ENCODE results near the gene RNF168.
"Not testable (repeated sequence)": the region's sequence is repeated elsewhere in the genome, so short reads cannot be mapped to it uniquely, and the experiment has no call there.

The RNF168 gene

DNA sequence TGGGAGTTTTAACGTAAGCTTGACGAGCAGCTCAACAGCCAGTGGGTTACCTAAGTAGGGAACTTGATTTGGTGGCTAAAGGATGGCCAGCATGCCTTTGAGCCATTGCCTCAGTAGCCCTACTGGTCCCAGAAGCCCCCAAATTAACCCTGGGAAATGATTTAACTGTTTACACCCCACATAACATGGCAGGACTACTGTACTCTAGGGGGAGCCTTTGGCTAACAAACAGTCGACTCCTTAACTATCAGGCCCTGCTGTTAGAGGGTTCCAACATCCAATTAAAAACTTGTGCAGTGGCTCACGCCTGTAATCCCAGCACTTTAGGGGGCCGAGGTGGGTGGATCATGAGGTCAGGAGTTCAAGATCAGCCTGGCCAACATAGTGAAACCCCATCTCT lies 21.0 kb upstream of the RNF168 start:
- Histone ChIP-seq H2AFZ (ENCODE audit: low read length) (no peak overlapping the region), H3K27me3 (replicated peaks; ENCODE audit: insufficient read depth, low read length) (no peaks in the 10 kb centered on the region), H3K36me3 (replicated peaks; ENCODE audit: insufficient read depth, low read length) (no peaks in the 10 kb centered on the region), H3K9ac (ENCODE audit: low read length) (no peak overlapping the region), H3K9me3 (replicated peaks; ENCODE audit: insufficient read depth, low read length) (no peaks in the 10 kb centered on the region), H3K4me3 (ENCODE audit: low read length) (no peak overlapping the region), H3K4me1 (ENCODE audit: low read length) (peaks cover 7% of the 10 kb centered on the region), H3K79me2 (ENCODE audit: low read length) (no peaks in the 10 kb centered on the region), H3K4me2 (ENCODE audit: low read depth, low read length) (no peak overlapping the region), H3K27ac (ENCODE audit: low read length) (no peak overlapping the region), H3F3A (ENCODE audit: insufficient read depth, low read length) (peaks cover 12% of the 10 kb centered on the region), H3K9me2 (replicated peaks; ENCODE audit: insufficient read depth, low read length) (no peaks in the 10 kb centered on the region), H4K20me1 (ENCODE audit: insufficient read depth, low read length) (no peaks in the 10 kb centered on the region)
- TF ChIP-seq EZH2 (optimal IDR thresholded peaks at IDR 0.05; ENCODE audit: low read depth, low read length) (no peak), EZH2phosphoT487 (IDR thresholded peaks at IDR 0.05; ENCODE audit: low read length) (no peak)
- TF ChIP-seq, protein P1, sequence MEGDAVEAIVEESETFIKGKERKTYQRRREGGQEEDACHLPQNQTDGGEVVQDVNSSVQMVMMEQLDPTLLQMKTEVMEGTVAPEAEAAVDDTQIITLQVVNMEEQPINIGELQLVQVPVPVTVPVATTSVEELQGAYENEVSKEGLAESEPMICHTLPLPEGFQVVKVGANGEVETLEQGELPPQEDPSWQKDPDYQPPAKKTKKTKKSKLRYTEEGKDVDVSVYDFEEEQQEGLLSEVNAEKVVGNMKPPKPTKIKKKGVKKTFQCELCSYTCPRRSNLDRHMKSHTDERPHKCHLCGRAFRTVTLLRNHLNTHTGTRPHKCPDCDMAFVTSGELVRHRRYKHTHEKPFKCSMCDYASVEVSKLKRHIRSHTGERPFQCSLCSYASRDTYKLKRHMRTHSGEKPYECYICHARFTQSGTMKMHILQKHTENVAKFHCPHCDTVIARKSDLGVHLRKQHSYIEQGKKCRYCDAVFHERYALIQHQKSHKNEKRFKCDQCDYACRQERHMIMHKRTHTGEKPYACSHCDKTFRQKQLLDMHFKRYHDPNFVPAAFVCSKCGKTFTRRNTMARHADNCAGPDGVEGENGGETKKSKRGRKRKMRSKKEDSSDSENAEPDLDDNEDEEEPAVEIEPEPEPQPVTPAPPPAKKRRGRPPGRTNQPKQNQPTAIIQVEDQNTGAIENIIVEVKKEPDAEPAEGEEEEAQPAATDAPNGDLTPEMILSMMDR (IDR thresholded peaks at IDR 0.05; ENCODE audit: low read length) = no peak
- no peak for DNase-seq

DNA sequence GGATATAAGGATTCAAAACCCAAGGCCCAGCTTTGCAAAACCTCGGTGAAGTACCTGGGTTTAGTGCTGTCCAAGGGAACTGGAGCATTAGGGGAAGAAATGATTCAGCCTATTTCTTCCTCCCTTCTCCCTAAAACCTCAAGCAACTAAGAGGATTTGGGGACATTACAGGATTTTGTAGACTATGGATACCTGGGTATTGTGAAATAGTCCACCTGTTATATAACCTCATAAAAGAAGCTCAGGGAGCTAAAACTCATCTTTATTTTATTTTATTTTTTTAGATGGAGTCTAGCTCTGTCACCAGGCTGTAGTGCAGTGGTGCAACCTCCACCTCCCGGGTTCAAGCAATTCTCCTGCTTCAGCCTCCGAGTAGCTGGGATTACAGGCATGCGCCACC lies 20.3 kb upstream of the RNF168 start:
- Histone ChIP-seq H4K20me1 (ENCODE audit: insufficient read depth, low read length) (no peaks in the 10 kb centered on the region), H3K4me2 (ENCODE audit: low read depth, low read length) (no peak overlapping the region), H3K79me2 (ENCODE audit: low read length) (no peaks in the 10 kb centered on the region), H3K9ac (ENCODE audit: low read length) (no peak overlapping the region), H3K27ac (ENCODE audit: low read length) (no peak overlapping the region), H3K4me3 (ENCODE audit: low read length) (no peak overlapping the region), H2AFZ (ENCODE audit: low read length) (no peak overlapping the region), H3K27me3 (replicated peaks; ENCODE audit: insufficient read depth, low read length) (no peaks in the 10 kb centered on the region), H3K9me3 (replicated peaks; ENCODE audit: insufficient read depth, low read length) (no peaks in the 10 kb centered on the region), H3F3A (ENCODE audit: insufficient read depth, low read length) (peaks cover 13% of the 10 kb centered on the region), H3K36me3 (replicated peaks; ENCODE audit: insufficient read depth, low read length) (no peaks in the 10 kb centered on the region), H3K9me2 (replicated peaks; ENCODE audit: insufficient read depth, low read length) (no peaks in the 10 kb centered on the region), H3K4me1 (ENCODE audit: low read length) (peaks cover 12% of the 10 kb centered on the region)
- TF ChIP-seq EZH2 (optimal IDR thresholded peaks at IDR 0.05; ENCODE audit: low read depth, low read length) = no peak
- TF ChIP-seq, protein P1 (IDR thresholded peaks at IDR 0.05; ENCODE audit: low read length) = no peak
- no peak for TF ChIP-seq EZH2phosphoT487 (IDR thresholded peaks at IDR 0.05; ENCODE audit: low read length)
- DNase-seq = no peak

DNA sequence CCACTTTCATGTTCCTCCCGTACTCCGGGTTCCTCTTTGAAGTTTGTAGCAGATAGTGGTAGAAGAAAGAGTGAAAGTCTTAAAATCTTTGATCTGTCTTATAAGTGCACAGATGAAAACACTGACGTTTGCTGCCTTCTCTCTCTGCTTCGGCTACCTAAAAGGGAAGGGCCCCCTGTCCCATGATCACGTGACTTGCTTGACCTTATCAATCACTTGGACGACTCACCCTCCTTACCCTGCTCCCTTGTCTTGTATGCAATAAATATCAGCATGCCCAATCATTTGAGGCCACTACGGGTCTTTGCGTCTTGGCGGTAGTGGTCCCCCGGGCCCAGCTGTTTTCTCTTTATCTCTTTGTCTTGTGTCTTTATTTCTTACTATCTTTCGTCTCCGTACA lies 17.7 kb upstream of the RNF168 start:
- H3K4me1 ChIP-seq (ENCODE audit: low read length) = peaks cover 26% of the 10 kb centered on the region
- not testable (repeated sequence) for H3K27ac ChIP-seq (ENCODE audit: low read length); H3K36me3 ChIP-seq (replicated peaks; ENCODE audit: insufficient read depth, low read length); H3K9me2 ChIP-seq (replicated peaks; ENCODE audit: insufficient read depth, low read length); H2AFZ ChIP-seq (ENCODE audit: low read length); H4K20me1 ChIP-seq (ENCODE audit: insufficient read depth, low read length); H3K4me2 ChIP-seq (ENCODE audit: low read depth, low read length); H3K9ac ChIP-seq (ENCODE audit: low read length); H3K79me2 ChIP-seq (ENCODE audit: low read length); H3K9me3 ChIP-seq (replicated peaks; ENCODE audit: insufficient read depth, low read length); H3K4me3 ChIP-seq (ENCODE audit: low read length); DNase-seq; H3K27me3 ChIP-seq (replicated peaks; ENCODE audit: insufficient read depth, low read length)
- peaks cover 14% of the 10 kb centered on the region for H3F3A ChIP-seq (ENCODE audit: insufficient read depth, low read length)

DNA sequence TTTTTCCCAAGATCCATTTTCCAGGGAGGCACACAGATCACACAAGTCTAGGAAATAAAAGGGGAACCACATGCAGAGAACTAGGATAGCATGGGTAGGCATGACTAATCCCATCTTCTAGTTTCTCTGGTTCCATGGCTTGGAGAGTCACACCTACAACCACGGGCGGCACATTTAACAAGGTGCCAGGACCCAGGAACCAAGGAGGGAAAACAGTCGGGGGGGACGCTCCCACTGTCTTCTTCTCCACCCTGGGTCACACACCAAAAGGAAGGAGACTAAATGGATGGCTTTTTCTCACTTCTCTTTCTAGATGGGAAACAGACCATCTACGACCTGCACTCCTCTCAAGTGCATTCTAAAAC lies 16.1 kb upstream of the RNF168 start:
- no peaks in the 10 kb centered on the region for H3K36me3 ChIP-seq (replicated peaks; ENCODE audit: insufficient read depth, low read length)
- H3K9ac ChIP-seq (ENCODE audit: low read length) = no peak overlapping the region
- H3K4me1 ChIP-seq (ENCODE audit: low read length) = peaks cover 39% of the 10 kb centered on the region
- H3F3A ChIP-seq (ENCODE audit: insufficient read depth, low read length) = peaks cover 23% of the 10 kb centered on the region
- TF ChIP-seq, protein P1 (IDR thresholded peaks at IDR 0.05; ENCODE audit: low read length) = no peak
- TF ChIP-seq EZH2phosphoT487 (IDR thresholded peaks at IDR 0.05; ENCODE audit: low read length) (no peak), EZH2 (optimal IDR thresholded peaks at IDR 0.05; ENCODE audit: low read depth, low read length) (no peak)
- H3K4me2 ChIP-seq (ENCODE audit: low read depth, low read length) = no peak overlapping the region
- H3K9me2 ChIP-seq (replicated peaks; ENCODE audit: insufficient read depth, low read length) = no peaks in the 10 kb centered on the region
- H3K27ac ChIP-seq (ENCODE audit: low read length) = no peak overlapping the region
- H3K27me3 ChIP-seq (replicated peaks; ENCODE audit: insufficient read depth, low read length) = no peaks in the 10 kb centered on the region
- H3K9me3 ChIP-seq (replicated peaks; ENCODE audit: insufficient read depth, low read length) = no peaks in the 10 kb centered on the region
- no peak overlapping the region for H2AFZ ChIP-seq (ENCODE audit: low read length)
- H3K79me2 ChIP-seq (ENCODE audit: low read length) = no peaks in the 10 kb centered on the region
- no peak overlapping the region for H3K4me3 ChIP-seq (ENCODE audit: low read length)
- no peaks in the 10 kb centered on the region for H4K20me1 ChIP-seq (ENCODE audit: insufficient read depth, low read length)
- DNase-seq = no peak
